ENCODE measurements around the gene EMC8. TPM values are rescaled to one million over a fixed set of nuclear protein-coding genes. Genes with fewer than 3 reads are reported as not detected.
"Not testable (repeated sequence)": the region's sequence is repeated elsewhere in the genome, so short reads cannot be mapped to it uniquely, and the experiment has no call there.

Gene EMC8
- total RNA-seq, 1 experiment from 2014 or later = 24.2 TPM

- H3K27me3 ChIP-seq (ENCODE audit: low read length) = no peaks in the 10 kb centered on the region
- H3K4me2 ChIP-seq (ENCODE audit: low read depth, low read length, poor library complexity, severe bottlenecking) = no peak overlapping the region
- no peak overlapping the region for H3K9ac ChIP-seq (ENCODE audit: low read length)
- DNase-seq = no peak
- H3K4me3 ChIP-seq (ENCODE audit: low read length) = no peak overlapping the region
- no peaks in the 10 kb centered on the region for H3K9me2 ChIP-seq (replicated peaks; ENCODE audit: insufficient read depth, low read length)
- H3K36me3 ChIP-seq (ENCODE audit: insufficient read depth, low read length) = no peaks in the 10 kb centered on the region
- H2AFZ ChIP-seq (ENCODE audit: low read length) = no peak overlapping the region
- no peaks in the 10 kb centered on the region for H4K20me1 ChIP-seq (ENCODE audit: insufficient read depth, low read depth, low read length)
- no peak overlapping the region for H3K27ac ChIP-seq (ENCODE audit: low read length)
- H3K4me1 ChIP-seq (ENCODE audit: low read length) = no peaks in the 10 kb centered on the region
- H3K9me3 ChIP-seq (ENCODE audit: low read length) = no peaks in the 10 kb centered on the region
- no peaks in the 10 kb centered on the region for H3K79me2 ChIP-seq (ENCODE audit: low read length)
Measured at GRCh38 chr16:85812811-85813700, 13.7 kb upstream of the EMC8 start.

- Histone ChIP-seq H3K27ac (ENCODE audit: low read length) (no peak overlapping the region), H3K9ac (ENCODE audit: low read length) (no peak overlapping the region), H4K20me1 (ENCODE audit: insufficient read depth, low read depth, low read length) (no peaks in the 10 kb centered on the region), H3K4me1 (ENCODE audit: low read length) (no peaks in the 10 kb centered on the region), H3K79me2 (ENCODE audit: low read length) (no peaks in the 10 kb centered on the region), H3K9me2 (replicated peaks; ENCODE audit: insufficient read depth, low read length) (no peaks in the 10 kb centered on the region), H3K9me3 (ENCODE audit: low read length) (no peaks in the 10 kb centered on the region), H2AFZ (ENCODE audit: low read length) (no peak overlapping the region), H3K27me3 (ENCODE audit: low read length) (no peaks in the 10 kb centered on the region), H3K4me3 (ENCODE audit: low read length) (no peak overlapping the region), H3K36me3 (ENCODE audit: insufficient read depth, low read length) (no peaks in the 10 kb centered on the region), H3K4me2 (ENCODE audit: low read depth, low read length, poor library complexity, severe bottlenecking) (no peak overlapping the region)
- DNase-seq = no peak
Measured at GRCh38 chr16:85812031-85812807, 12.9 kb upstream of the EMC8 start.

GRCh38 chr16:85810742-85811115 is 11.4 kb upstream of the EMC8 start:
- no peaks in the 10 kb centered on the region for H3K27me3 ChIP-seq (ENCODE audit: low read length)
- no peak overlapping the region for H3K4me2 ChIP-seq (ENCODE audit: low read depth, low read length, poor library complexity, severe bottlenecking)
- peaks cover 10% of the 10 kb centered on the region; the same call in 1 of the 2 replicates for H3K36me3 ChIP-seq (ENCODE audit: insufficient read depth, low read length)
- H3K4me1 ChIP-seq (ENCODE audit: low read length) = no peaks in the 10 kb centered on the region
- H2AFZ ChIP-seq (ENCODE audit: low read length) = no peak overlapping the region
- no peak overlapping the region for H3K27ac ChIP-seq (ENCODE audit: low read length)
- H3K9ac ChIP-seq (ENCODE audit: low read length) = no peak overlapping the region
- no peak overlapping the region for H3K4me3 ChIP-seq (ENCODE audit: low read length)
- DNase-seq = no peak
- no peaks in the 10 kb centered on the region for H3K79me2 ChIP-seq (ENCODE audit: low read length)
- H3K9me2 ChIP-seq (replicated peaks; ENCODE audit: insufficient read depth, low read length) = no peaks in the 10 kb centered on the region
- no peaks in the 10 kb centered on the region for H4K20me1 ChIP-seq (ENCODE audit: insufficient read depth, low read depth, low read length)
- no peaks in the 10 kb centered on the region for H3K9me3 ChIP-seq (ENCODE audit: low read length)

GRCh38 chr16:85810097-85810741 is 10.9 kb upstream of the EMC8 start:
- no peak for DNase-seq
- no peak overlapping the region for H3K4me3 ChIP-seq (ENCODE audit: low read length)
- peaks cover 13% of the 10 kb centered on the region for H3K36me3 ChIP-seq (ENCODE audit: insufficient read depth, low read length)

GRCh38 chr16:85809645-85810044 is 10.3 kb upstream of the EMC8 start:
- Histone ChIP-seq H3K79me2 (ENCODE audit: low read length) (no peaks in the 10 kb centered on the region), H4K20me1 (ENCODE audit: insufficient read depth, low read depth, low read length) (no peaks in the 10 kb centered on the region; the same call in 1 of the 2 replicates), H3K4me1 (ENCODE audit: low read length) (no peaks in the 10 kb centered on the region), H3K9me3 (ENCODE audit: low read length) (no peaks in the 10 kb centered on the region), H3K27ac (ENCODE audit: low read length) (no peak overlapping the region), H3K4me3 (ENCODE audit: low read length) (no peak overlapping the region), H3K36me3 (ENCODE audit: insufficient read depth, low read length) (peaks cover 15% of the 10 kb centered on the region), H2AFZ (ENCODE audit: low read length) (no peak overlapping the region), H3K9me2 (replicated peaks; ENCODE audit: insufficient read depth, low read length) (no peaks in the 10 kb centered on the region), H3K4me2 (ENCODE audit: low read depth, low read length, poor library complexity, severe bottlenecking) (no peak overlapping the region), H3K27me3 (ENCODE audit: low read length) (no peaks in the 10 kb centered on the region), H3K9ac (ENCODE audit: low read length) (no peak overlapping the region)
- DNase-seq = no peak

More at GRCh38 chr16:85810097-85810741, 10.9 kb upstream of the EMC8 start:
- Histone ChIP-seq H3K79me2 (ENCODE audit: low read length) (no peaks in the 10 kb centered on the region), H2AFZ (ENCODE audit: low read length) (no peak overlapping the region), H3K9me2 (replicated peaks; ENCODE audit: insufficient read depth, low read length) (no peaks in the 10 kb centered on the region), H4K20me1 (ENCODE audit: insufficient read depth, low read depth, low read length) (no peaks in the 10 kb centered on the region; the same call in 1 of the 2 replicates), H3K27me3 (ENCODE audit: low read length) (no peaks in the 10 kb centered on the region), H3K9me3 (ENCODE audit: low read length) (no peaks in the 10 kb centered on the region), H3K27ac (ENCODE audit: low read length) (no peak overlapping the region), H3K9ac (ENCODE audit: low read length) (no peak overlapping the region), H3K4me1 (ENCODE audit: low read length) (no peaks in the 10 kb centered on the region), H3K4me2 (ENCODE audit: low read depth, low read length, poor library complexity, severe bottlenecking) (no peak overlapping the region)

- no peaks in the 10 kb centered on the region for H3K4me1 ChIP-seq (ENCODE audit: low read length)
- no peaks in the 10 kb centered on the region for H3K27me3 ChIP-seq (ENCODE audit: low read length)
- no peak overlapping the region for H3K9ac ChIP-seq (ENCODE audit: low read length)
- H3K36me3 ChIP-seq (ENCODE audit: insufficient read depth, low read length) = peaks cover 15% of the 10 kb centered on the region
- H3K4me2 ChIP-seq (ENCODE audit: low read depth, low read length, poor library complexity, severe bottlenecking) = no peak overlapping the region
- H3K79me2 ChIP-seq (ENCODE audit: low read length) = no peaks in the 10 kb centered on the region
- no peak overlapping the region for H3K4me3 ChIP-seq (ENCODE audit: low read length)
- no peak overlapping the region for H3K27ac ChIP-seq (ENCODE audit: low read length)
- H2AFZ ChIP-seq (ENCODE audit: low read length) = no peak overlapping the region
- no peaks in the 10 kb centered on the region for H3K9me2 ChIP-seq (replicated peaks; ENCODE audit: insufficient read depth, low read length)
- H4K20me1 ChIP-seq (ENCODE audit: insufficient read depth, low read depth, low read length) = no peaks in the 10 kb centered on the region; the same call in 1 of the 2 replicates
- no peaks in the 10 kb centered on the region for H3K9me3 ChIP-seq (ENCODE audit: low read length)
- DNase-seq = no peak
Measured at GRCh38 chr16:85808926-85809325, 9.6 kb upstream of the EMC8 start.

GRCh38 chr16:85808104-85808503 is 8.8 kb upstream of the EMC8 start:
- not testable (repeated sequence) for H2AFZ ChIP-seq (ENCODE audit: low read length); H3K4me3 ChIP-seq (ENCODE audit: low read length); H4K20me1 ChIP-seq (ENCODE audit: insufficient read depth, low read depth, low read length); H3K79me2 ChIP-seq (ENCODE audit: low read length); H3K27me3 ChIP-seq (ENCODE audit: low read length); H3K4me2 ChIP-seq (ENCODE audit: low read depth, low read length, poor library complexity, severe bottlenecking); DNase-seq; H3K9me3 ChIP-seq (ENCODE audit: low read length); H3K9me2 ChIP-seq (replicated peaks; ENCODE audit: insufficient read depth, low read length); H3K27ac ChIP-seq (ENCODE audit: low read length); H3K9ac ChIP-seq (ENCODE audit: low read length); H3K4me1 ChIP-seq (ENCODE audit: low read length)
- H3K36me3 ChIP-seq (ENCODE audit: insufficient read depth, low read length) = peaks cover 19% of the 10 kb centered on the region

- not testable (repeated sequence) for H3K9me2 ChIP-seq (replicated peaks; ENCODE audit: insufficient read depth, low read length); DNase-seq; H4K20me1 ChIP-seq (ENCODE audit: insufficient read depth, low read depth, low read length); H3K4me3 ChIP-seq (ENCODE audit: low read length); H3K4me2 ChIP-seq (ENCODE audit: low read depth, low read length, poor library complexity, severe bottlenecking); H3K27me3 ChIP-seq (ENCODE audit: low read length); H2AFZ ChIP-seq (ENCODE audit: low read length); H3K27ac ChIP-seq (ENCODE audit: low read length); H3K79me2 ChIP-seq (ENCODE audit: low read length); H3K9me3 ChIP-seq (ENCODE audit: low read length); H3K4me1 ChIP-seq (ENCODE audit: low read length); H3K9ac ChIP-seq (ENCODE audit: low read length)
- peaks cover 26% of the 10 kb centered on the region for H3K36me3 ChIP-seq (ENCODE audit: insufficient read depth, low read length)
Measured at GRCh38 chr16:85807340-85807739, 8.0 kb upstream of the EMC8 start.

All from Karpas-422 (cell line).